ENCODE results near the gene LBR. TPM values are rescaled to one million over a fixed set of nuclear protein-coding genes. Genes with fewer than 3 reads are reported as not detected.

The LBR gene
- total and polyA plus RNA-seq, 9 donors: 22.4 to 60.9 (median 43.0) TPM

DNA sequence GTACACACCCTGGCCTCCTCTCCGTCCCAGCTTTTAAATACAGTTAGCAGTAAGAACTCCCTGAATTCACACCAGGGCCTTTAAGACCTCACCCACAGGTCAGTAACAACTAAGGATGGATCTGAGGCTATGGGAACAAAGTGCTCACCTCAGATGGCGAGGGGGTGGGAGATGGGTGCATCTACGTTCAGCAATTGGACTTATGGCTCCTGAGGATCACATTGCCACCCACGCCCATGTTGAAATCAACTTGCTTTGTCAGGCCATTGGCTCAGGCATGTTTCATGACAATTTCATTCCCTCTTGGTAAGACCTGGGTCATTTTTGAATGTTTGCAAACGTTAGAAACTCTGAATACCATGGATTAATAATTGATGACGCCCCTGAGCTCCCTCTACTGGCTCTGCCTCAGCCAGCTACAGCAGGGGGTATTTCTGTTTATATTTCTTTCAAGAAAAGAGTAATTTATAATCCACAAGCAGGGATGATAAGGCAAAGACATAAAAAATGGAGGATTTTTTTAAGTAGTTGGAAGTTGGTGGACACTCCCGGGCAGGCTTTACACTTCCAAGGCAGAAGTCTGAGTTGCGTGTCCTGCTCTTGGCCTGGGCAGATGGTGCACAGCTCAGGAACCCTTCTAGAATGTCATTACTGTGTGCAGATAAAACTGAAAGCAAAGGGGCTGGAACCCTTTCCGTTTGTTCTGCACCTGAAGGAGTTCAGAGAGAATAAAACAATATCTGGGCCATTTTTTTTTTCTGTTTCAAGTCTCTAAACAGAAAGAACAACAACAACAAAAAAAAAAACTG, 13.7 kb upstream of the LBR start:
- DNase-seq: no peak
- Histone ChIP-seq H3K4me3 (no peak overlapping the region), H3K36me3 (no peaks in the 10 kb centered on the region), H3K9me3 (no peaks in the 10 kb centered on the region), H3K4me1 (ENCODE audit: insufficient read depth) (peaks cover 5% of the 10 kb centered on the region), H3K27ac (no peak overlapping the region), H3K27me3 (no peaks in the 10 kb centered on the region)
- WGBS, 3 donors: 67 to 84% (median 76%) methylated on average over 9 of the region's 9 CpGs
- TF ChIP-seq, protein P1, sequence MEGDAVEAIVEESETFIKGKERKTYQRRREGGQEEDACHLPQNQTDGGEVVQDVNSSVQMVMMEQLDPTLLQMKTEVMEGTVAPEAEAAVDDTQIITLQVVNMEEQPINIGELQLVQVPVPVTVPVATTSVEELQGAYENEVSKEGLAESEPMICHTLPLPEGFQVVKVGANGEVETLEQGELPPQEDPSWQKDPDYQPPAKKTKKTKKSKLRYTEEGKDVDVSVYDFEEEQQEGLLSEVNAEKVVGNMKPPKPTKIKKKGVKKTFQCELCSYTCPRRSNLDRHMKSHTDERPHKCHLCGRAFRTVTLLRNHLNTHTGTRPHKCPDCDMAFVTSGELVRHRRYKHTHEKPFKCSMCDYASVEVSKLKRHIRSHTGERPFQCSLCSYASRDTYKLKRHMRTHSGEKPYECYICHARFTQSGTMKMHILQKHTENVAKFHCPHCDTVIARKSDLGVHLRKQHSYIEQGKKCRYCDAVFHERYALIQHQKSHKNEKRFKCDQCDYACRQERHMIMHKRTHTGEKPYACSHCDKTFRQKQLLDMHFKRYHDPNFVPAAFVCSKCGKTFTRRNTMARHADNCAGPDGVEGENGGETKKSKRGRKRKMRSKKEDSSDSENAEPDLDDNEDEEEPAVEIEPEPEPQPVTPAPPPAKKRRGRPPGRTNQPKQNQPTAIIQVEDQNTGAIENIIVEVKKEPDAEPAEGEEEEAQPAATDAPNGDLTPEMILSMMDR (IDR thresholded peaks at IDR 0.05): no peak
- TF ChIP-seq EP300 (IDR thresholded peaks at IDR 0.05): no peak
- no peak for TF ChIP-seq POLR2A (IDR thresholded peaks at IDR 0.05)
- intact Hi-C loops (cut with DNase I): no loop called here

DNA sequence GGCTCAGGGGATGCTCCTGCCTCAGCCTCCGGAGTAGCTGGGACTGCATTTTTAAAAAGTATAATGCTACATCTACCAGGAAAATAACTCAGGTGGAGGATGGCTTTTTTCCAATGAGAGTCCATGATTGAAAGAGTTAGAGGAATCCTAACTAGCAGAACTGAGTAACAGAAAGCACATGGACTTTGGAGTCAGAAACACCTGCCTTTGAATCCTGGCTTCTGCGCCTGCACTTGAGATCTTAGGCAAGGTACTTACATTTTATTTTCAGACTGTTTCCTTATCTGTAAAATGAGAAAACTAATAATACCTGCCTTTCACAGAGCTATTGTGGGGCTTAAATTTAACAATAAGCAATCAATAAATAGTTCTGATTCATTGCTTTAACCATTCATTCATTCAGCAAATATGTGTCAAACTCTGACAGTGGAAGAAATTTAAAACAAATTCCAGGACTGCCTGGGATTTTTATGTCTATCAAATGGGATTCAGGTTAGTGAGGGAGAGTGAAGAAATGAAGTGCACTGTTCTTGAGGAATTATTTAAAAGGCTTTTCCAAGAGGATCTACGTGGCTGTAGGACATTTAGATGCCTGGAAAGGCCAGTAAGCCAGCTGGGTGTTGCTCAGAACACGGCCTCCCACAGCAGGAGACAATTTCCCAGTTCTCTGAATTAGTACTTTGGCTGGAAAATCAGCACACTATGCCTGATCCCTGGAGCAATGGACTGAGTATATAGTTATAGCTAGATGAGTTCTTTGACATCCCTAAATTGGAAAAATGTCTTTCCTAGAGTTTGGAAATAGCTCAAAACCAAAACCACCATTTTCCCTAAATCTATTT, 12.8 kb upstream of the LBR start:
- H3K4me3 ChIP-seq: no peak overlapping the region
- no peaks in the 10 kb centered on the region for H3K9me3 ChIP-seq
- no peaks in the 10 kb centered on the region for H3K27me3 ChIP-seq
- intact Hi-C loops (cut with DNase I): no loop called here
- TF ChIP-seq POLR2A (IDR thresholded peaks at IDR 0.05): no peak
- TF ChIP-seq, protein P1 (IDR thresholded peaks at IDR 0.05): no peak
- no peak for TF ChIP-seq EP300 (IDR thresholded peaks at IDR 0.05)
- DNase-seq: no peak
- WGBS, 3 donors: 66 to 79% (median 72%) methylated on average over 4 of the region's 4 CpGs
- no peak overlapping the region for H3K27ac ChIP-seq
- H3K36me3 ChIP-seq: no peaks in the 10 kb centered on the region
- peaks cover 4% of the 10 kb centered on the region for H3K4me1 ChIP-seq (ENCODE audit: insufficient read depth)

DNA sequence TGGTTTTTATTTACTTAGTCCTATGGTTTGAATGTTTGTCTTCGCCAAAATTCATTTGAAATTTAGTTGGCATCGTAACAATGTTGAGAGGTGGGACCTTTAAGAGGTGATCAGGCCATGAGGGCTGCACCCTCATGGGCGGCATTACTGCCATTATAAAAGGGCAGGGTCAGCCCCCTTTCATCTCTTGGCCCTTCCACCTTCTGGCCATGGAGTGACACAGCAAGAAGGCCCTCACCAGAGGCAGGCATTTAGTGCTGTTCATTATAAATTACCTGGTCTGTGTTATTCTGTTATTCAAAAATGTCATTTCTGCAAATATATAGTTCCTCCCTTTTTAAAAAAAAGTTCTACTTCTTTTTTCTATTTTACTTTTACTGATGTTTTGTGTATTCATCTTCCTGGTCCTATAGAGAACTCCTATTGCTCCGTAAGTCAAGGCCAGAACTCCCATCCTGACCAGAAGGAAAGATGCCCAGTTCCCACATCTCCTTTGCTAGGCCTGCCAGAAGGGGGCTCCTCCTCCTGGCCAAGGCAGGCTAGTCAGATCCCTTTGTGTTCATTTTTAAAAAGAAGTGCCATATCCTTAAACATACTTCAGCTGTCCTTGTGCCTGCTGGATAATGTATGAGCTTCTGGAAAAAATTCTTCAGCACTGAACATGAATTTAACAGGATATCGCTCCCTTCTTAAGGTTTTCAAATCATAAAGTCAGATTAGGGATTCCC, 10.0 kb upstream of the LBR start:
- Histone ChIP-seq H3K36me3 (no peaks in the 10 kb centered on the region), H3K4me3 (no peak overlapping the region), H3K27ac (no peak overlapping the region), H3K27me3 (no peaks in the 10 kb centered on the region), H3K4me1 (ENCODE audit: insufficient read depth) (no peaks in the 10 kb centered on the region), H3K9me3 (no peaks in the 10 kb centered on the region)
- no peak for DNase-seq
- TF ChIP-seq POLR2A (IDR thresholded peaks at IDR 0.05): no peak
- no peak for TF ChIP-seq EP300 (IDR thresholded peaks at IDR 0.05)
- TF ChIP-seq, protein P1 (IDR thresholded peaks at IDR 0.05): no peak
- WGBS, 3 donors: 66 to 70% (median 67%) methylated on average over 5 of the region's 5 CpGs
- intact Hi-C loops (cut with DNase I): no loop called here

DNA sequence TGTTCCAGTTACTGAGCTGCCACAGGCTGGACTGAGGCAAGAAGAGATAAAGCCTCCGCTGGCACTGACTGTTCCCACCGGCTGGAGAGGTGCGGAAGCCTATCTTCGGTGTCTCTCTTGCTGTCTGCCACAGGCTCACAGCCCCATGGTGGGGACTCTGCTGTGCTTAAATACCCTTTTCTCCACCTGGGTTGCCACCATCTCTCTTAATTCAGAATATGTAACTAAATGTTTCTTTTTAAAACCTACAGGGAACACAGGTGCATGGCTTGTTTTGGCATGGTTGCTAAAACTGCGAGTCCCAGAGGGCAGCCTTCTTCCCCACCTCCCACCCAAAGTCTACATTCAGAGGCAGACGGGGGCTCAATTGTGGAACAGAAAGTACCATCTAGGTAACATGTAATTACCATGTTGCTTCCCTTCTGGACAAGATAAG, 8.1 kb upstream of the LBR start:
- Histone ChIP-seq H3K27me3 (no peaks in the 10 kb centered on the region), H3K9me3 (no peaks in the 10 kb centered on the region), H3K4me3 (no peak overlapping the region), H3K27ac (no peak overlapping the region), H3K36me3 (no peaks in the 10 kb centered on the region), H3K4me1 (ENCODE audit: insufficient read depth) (no peaks in the 10 kb centered on the region)
- no peak for TF ChIP-seq EP300 (IDR thresholded peaks at IDR 0.05)
- no peak for TF ChIP-seq POLR2A (IDR thresholded peaks at IDR 0.05)
- TF ChIP-seq, protein P1 (IDR thresholded peaks at IDR 0.05): no peak
- WGBS, 3 donors: 71 to 83% (median 79%) methylated on average over 6 of the region's 6 CpGs
- no peak for DNase-seq
- intact Hi-C loops (cut with DNase I): no loop called here

Measured in ovary (tissue), 9 donors.